H1 (cell line): Measurements from ENCODE around the gene NHERF2. TPM values are rescaled to one million over a fixed set of nuclear protein-coding genes. Genes with fewer than 3 reads are reported as not detected.

Experiments
- ATF2 ChIP-seq: IDR thresholded peaks from 2 replicates; pipeline ENCODE4 v1.6.1; 2012; ENCODE audit warnings: low read length, inconsistent platforms
- BACH1 ChIP-seq: IDR thresholded peaks from 2 replicates; pipeline ENCODE4 v1.6.1; 2012; ENCODE audit warnings: low read length, improper control_type of control experiment
- CREB1 ChIP-seq: IDR thresholded peaks from 2 replicates; pipeline ENCODE4 v1.6.1; 2012; ENCODE audit warnings: inconsistent platforms
- CTCF ChIP-seq, 3 experiments: IDR thresholded peaks; 1 replicate in 2 of 3; 2 replicates in 1 of 3; pipeline versions ENCODE4 v1.5.1 to v1.6.1; 2011; ENCODE audit warnings: low read length in 3 of 3, mild to moderate bottlenecking in 3 of 3, inconsistent platforms in 2 of 3, low read depth in 1 of 3, moderate library complexity in 1 of 3; ENCODE audit not compliant: insufficient read depth in 1 of 3; ENCODE audit errors: control extremely low read depth in 1 of 3
- E2F6 ChIP-seq: IDR thresholded peaks from 2 replicates; pipeline ENCODE4 v1.6.1; 2012; ENCODE audit warnings: inconsistent platforms
- EP300 ChIP-seq, 2 experiments: IDR thresholded peaks; 1 replicate in 1 of 2; 2 replicates in 1 of 2; pipeline ENCODE4 v1.6.1; 2011 to 2012; ENCODE audit warnings: low read depth in 2 of 2, low read length in 2 of 2, mild to moderate bottlenecking in 2 of 2, borderline replicate concordance in 1 of 2, inconsistent platforms in 1 of 2, moderate library complexity in 1 of 2
- HDAC2 ChIP-seq, 2 experiments: fragments of 300-600 bp in 1 of 2; sonication (generic) in 1 of 2; IDR thresholded peaks; 2 replicates each; pipeline ENCODE4 v1.6.1; 2011 to 2012; ENCODE audit warnings: low read depth in 2 of 2, low read length in 2 of 2, mild to moderate bottlenecking in 2 of 2, moderate library complexity in 2 of 2, borderline replicate concordance in 1 of 2, inconsistent platforms in 1 of 2
- KDM5A ChIP-seq: fragments of 200-600 bp; IDR thresholded peaks from 2 replicates; pipeline ENCODE4 v1.7.1; 2012; ENCODE audit warnings: mild to moderate bottlenecking, low read length, inconsistent platforms, mixed read lengths
- MAX ChIP-seq: IDR thresholded peaks from 2 replicates; pipeline ENCODE4 v1.6.1; 2012; ENCODE audit warnings: inconsistent platforms
- POU5F1 ChIP-seq: IDR thresholded peaks from 2 replicates; pipeline ENCODE4 v1.6.1; 2011; ENCODE audit warnings: low read depth, mild to moderate bottlenecking, low read length, moderate library complexity
- RAD21 ChIP-seq, 2 experiments: IDR thresholded peaks in 1 of 2; conservative IDR thresholded peaks in 1 of 2; 2 replicates each; pipeline ENCODE4 v1.6.1; 2011; ENCODE audit warnings: low read depth in 2 of 2, low read length in 2 of 2, improper control_type of control experiment in 1 of 2, inconsistent platforms in 1 of 2, mild to moderate bottlenecking in 1 of 2, moderate library complexity in 1 of 2
- SP2 ChIP-seq: IDR thresholded peaks from 2 replicates; pipeline ENCODE4 v1.6.1; 2012; ENCODE audit warnings: mild to moderate bottlenecking, low read length, inconsistent platforms
- SRF ChIP-seq: IDR thresholded peaks from 2 replicates; pipeline ENCODE4 v1.6.1; 2011; ENCODE audit warnings: mild to moderate bottlenecking, low read depth, low read length, moderate library complexity
- USF2 ChIP-seq: IDR thresholded peaks from 2 replicates; pipeline ENCODE4 v1.6.1; 2011; ENCODE audit warnings: low read length, improper control_type of control experiment
- YY1 ChIP-seq: IDR thresholded peaks from 2 replicates; pipeline ENCODE4 v1.6.1; 2011; ENCODE audit warnings: low read depth, mild to moderate bottlenecking, low read length
- polyA plus RNA-seq, 7 experiments: library from polyadenylated mRNA; depleted of rRNA in 3 of 7; stranded (reverse) in 5 of 7; unstranded in 2 of 7; fragments of >200 nt in 5 of 7; fragments of 200-250 nt in 2 of 7; gene quantifications; 1 replicate in 5 of 7; 2 replicates in 1 of 7; 4 replicates in 1 of 7; pipeline versions ENCODE4 v1.2.1 to v1.2.3, GENCODE V29; 2011 to 2013; ENCODE audit warnings: missing spikeins in 2 of 7, mixed read lengths in 2 of 7
- total RNA-seq: library from RNA; stranded (reverse); fragmentation: NEBNext Ultra II Directional; extraction: Animal tissue kit (Norgen Biotek cat#: 25700); gene quantifications from 2 replicates; pipeline ENCODE4 v1.2.1, GENCODE V29; 2021

The NHERF2 gene
- total and polyA plus RNA-seq, 2 of the 8 experiments (the other 6 are each of a cell fraction or from before 2014, with no cell fraction given): 13.9 to 19.3 TPM

- TF ChIP-seq CTCF (IDR thresholded peaks at IDR 0.05; ENCODE audit: control extremely low read depth in 1 of 3, insufficient read depth in 1 of 3, low read depth in 1 of 3, low read length in 3 of 3) (peak in 2 of 3 experiments; percentile 58 to 60; a peak in 3 of 4 replicates), MAX (peak; percentile 81), E2F6 (peak; percentile 44; the same call in 1 of the 2 replicates), ATF2 (no peak), USF2 (0 out of 2 replicates have a peak, but pooled peaks have one; percentile 5), SP2 (no peak), HDAC2 (IDR thresholded peaks at IDR 0.05; ENCODE audit: borderline replicate concordance in 1 of 2, low read depth in 2 of 2, low read length in 2 of 2) (peak in 1 of 2 experiments; percentile 81; a peak in 3 of 4 replicates), RAD21 (IDR thresholded peaks at IDR 0.05 in 1 of 2, conservative IDR thresholded peaks at IDR 0.05 in 1 of 2; ENCODE audit: low read depth in 2 of 2, low read length in 2 of 2) (no peak; a peak in 1 of 4 replicates), SRF (0 out of 2 replicates have a peak, but pooled peaks have one; percentile 17), EP300 (IDR thresholded peaks at IDR 0.05; ENCODE audit: borderline replicate concordance in 1 of 2, low read depth in 2 of 2, low read length in 2 of 2) (0 out of 3 replicates have a peak, but pooled peaks of 1 of the 2 experiments have one; percentile 48), YY1 (peak; percentile 97), POU5F1 (no peak), CREB1 (peak; percentile 73), BACH1 (peak; percentile 38; the same call in 1 of the 2 replicates), KDM5A (peak; percentile 86)
These were observed 43.0 kb upstream of the NHERF2 start, which contains the start of gene GFER (continued) for GRCh38 chr16:1983544-1984346.
